K562 (cell line): ENCODE data around the gene CTSS. TPM values are rescaled to one million over a fixed set of nuclear protein-coding genes. Genes with fewer than 3 reads are reported as not detected.

Experiments used
- CLOCK ChIP-seq: fragments of 250-450 bp; sonication (Bioruptor Pico); IDR thresholded peaks from 2 replicates; pipeline ENCODE4 v1.4.0; 2020; ENCODE audit warnings: mild to moderate bottlenecking, moderate library complexity, borderline replicate concordance
- EP400 ChIP-seq: fragments of 450-650 bp; IDR thresholded peaks from 2 replicates; pipeline ENCODE4 v1.6.1; 2017; ENCODE audit warnings: antibody characterized with exemption, mild to moderate bottlenecking, moderate library complexity
- ERF ChIP-seq: fragments of 450-650 bp; formaldehyde crosslinking; IDR thresholded peaks from 2 replicates; pipeline ENCODE4 v1.4.0; 2020; ENCODE audit warnings: mild to moderate bottlenecking, mixed read lengths
- MED1 ChIP-seq: sonication (generic); formaldehyde crosslinking; IDR thresholded peaks from 2 replicates; pipeline ENCODE4 v1.8.1; 2023; ENCODE audit warnings: missing genetic modification reagents, borderline replicate concordance
- MIER1 ChIP-seq: fragments of 450-650 bp; IDR thresholded peaks from 2 replicates; pipeline ENCODE4 v1.6.1; 2016; ENCODE audit warnings: antibody characterized with exemption, mild to moderate bottlenecking, low read depth
- MNT ChIP-seq, 2 experiments: fragments of 450-650 bp; conservative IDR thresholded peaks; 2 replicates each; pipeline ENCODE4 v1.6.1; 2017; ENCODE audit warnings: mild to moderate bottlenecking in 2 of 2, moderate library complexity in 2 of 2
- PHF8 ChIP-seq: fragments of 200-600 bp; sonication (generic); IDR thresholded peaks from 2 replicates; pipeline ENCODE4 v1.6.1; 2012; ENCODE audit warnings: mixed run types, mild to moderate bottlenecking, inconsistent platforms, low read length, moderate library complexity, borderline replicate concordance
- SUPT5H ChIP-seq: fragments of 450-650 bp; IDR thresholded peaks from 2 replicates; pipeline ENCODE4 v1.6.1; 2016
- XRCC5 ChIP-seq: fragments of 200-400 bp; formaldehyde crosslinking; IDR thresholded peaks from 2 replicates; pipeline ENCODE4 v1.6.1; 2017; ENCODE audit warnings: low read depth, mild to moderate bottlenecking, low read length
- ZBTB40 ChIP-seq, 2 experiments: fragments of 450-650 bp in 1 of 2; sonication (generic) in 1 of 2; formaldehyde crosslinking in 1 of 2; IDR thresholded peaks; 2 replicates each; pipeline versions ENCODE4 v1.7.1 to v1.9.0; 2016 to 2022; ENCODE audit warnings: inconsistent platforms in 1 of 2, mild to moderate bottlenecking in 1 of 2, missing genetic modification reagents in 1 of 2
- polyA plus RNA-seq, 8 experiments: library from polyadenylated mRNA; depleted of rRNA in 4 of 8; stranded (reverse) in 5 of 8; unstranded in 3 of 8; fragments of >200 nt; fragmentation: Nextera tagmentation in 2 of 8; fragmentation: Illumina TruSeq in 1 of 8; extraction: Ambion mirVana in 2 of 8; extraction: Trizol in 1 of 8; gene quantifications; 2 replicates each; pipeline versions ENCODE4 v1.2.1 to v1.2.3, GENCODE V29; 2011 to 2014; ENCODE audit warnings: inconsistent platforms in 1 of 8, missing spikeins in 1 of 8
- total RNA-seq, 7 experiments: library from RNA; depleted of rRNA in 6 of 7; stranded (reverse); fragments of >200 nt in 6 of 7; fragmentation: Illumina TruSeq in 2 of 7; extraction: Trizol in 2 of 7; gene quantifications; 2 replicates each; pipeline versions ENCODE4 v1.2.1 to v1.2.3, GENCODE V29; 2011 to 2021; ENCODE audit warnings: low replicate concordance in 1 of 7
- TF ChIP-seq, protein P1 (sequence below): fragments of 250-450 bp; sonication (Bioruptor Pico); IDR thresholded peaks from 2 replicates; pipeline ENCODE4 v1.8.0; 2021; ENCODE audit warnings: borderline replicate concordance, mild to moderate bottlenecking, moderate library complexity; ENCODE audit not compliant: poor library complexity, severe bottlenecking

Gene CTSS
- total and polyA plus RNA-seq, 9 of the 15 experiments (the other 6 are each of a cell fraction or from before 2014, with no cell fraction given), result 8.6 to 24.9 (median 10.3) TPM

- TF ChIP-seq CLOCK (no peak), MNT (conservative IDR thresholded peaks at IDR 0.05) (peak; percentile 43 to 64), EP400 (peak; percentile 82), MED1 (CRISPR knock-in tag) (no peak), ZBTB40 (IDR thresholded peaks at IDR 0.05) (no peak), ZBTB40 (CRISPR knock-in tag; IDR thresholded peaks at IDR 0.05) (no peak), SUPT5H (peak; percentile 72), PHF8 (peak; percentile 68; the same call in 1 of the 2 replicates), ERF (CRISPR knock-in tag) (no peak), MIER1 (0 out of 2 replicates have a peak, but pooled peaks have one; percentile 16), XRCC5 (peak; percentile 82)
- TF ChIP-seq, protein P1, sequence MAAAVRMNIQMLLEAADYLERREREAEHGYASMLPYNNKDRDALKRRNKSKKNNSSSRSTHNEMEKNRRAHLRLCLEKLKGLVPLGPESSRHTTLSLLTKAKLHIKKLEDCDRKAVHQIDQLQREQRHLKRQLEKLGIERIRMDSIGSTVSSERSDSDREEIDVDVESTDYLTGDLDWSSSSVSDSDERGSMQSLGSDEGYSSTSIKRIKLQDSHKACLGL (CRISPR knock-in tag), result no peak
Measured at GRCh38 chr1:150696995-150697927, 68.3 kb downstream of the CTSS start, which contains the start of gene GOLPH3L (continued).
